GM23338 (cell line): ENCODE measurements around the gene MDM4. TPM values are rescaled to one million over a fixed set of nuclear protein-coding genes. Genes with fewer than 3 reads are reported as not detected.

ENCODE experiments used
- ATAC-seq: fragments of 200-7000 bp; cut with Tn5 transposase; 3 replicates; pipeline ENCODE4 v1.9.1; 2020
- DNase-seq: peaks from one replicate; pipeline ENCODE4 v3.0.0-alpha.2; 2015; ENCODE audit warnings: low spot score
- H2AFZ ChIP-seq: fragments of 200-600 bp; sonication (generic); 2 replicates; pipeline ENCODE4 v1.8.0; 2016; ENCODE audit warnings: antibody characterized with exemption, mild to moderate bottlenecking, moderate library complexity
- H3F3A ChIP-seq: fragments of 200-600 bp; sonication (generic); replicated peaks from 2 replicates; pipeline ENCODE4 v1.8.0; 2017; ENCODE audit warnings: antibody characterized with exemption, mixed run types, low read depth
- H3K27ac ChIP-seq: fragments of 200-600 bp; sonication (generic); 2 replicates; pipeline ENCODE4 v1.6.1; 2016; ENCODE audit warnings: low read depth
- H3K27me3 ChIP-seq: fragments of 200-600 bp; sonication (generic); 2 replicates; pipeline ENCODE4 v1.8.0; 2016; ENCODE audit warnings: mild to moderate bottlenecking, mixed run types, moderate library complexity; ENCODE audit not compliant: insufficient read depth
- H3K36me3 ChIP-seq: fragments of 200-600 bp; sonication (generic); 2 replicates; pipeline ENCODE4 v1.8.0; 2016; ENCODE audit warnings: mild to moderate bottlenecking; ENCODE audit not compliant: insufficient read depth
- H3K4me1 ChIP-seq: fragments of 200-600 bp; sonication (generic); 2 replicates; pipeline ENCODE4 v1.8.0; 2016; ENCODE audit warnings: mild to moderate bottlenecking, moderate library complexity; ENCODE audit not compliant: insufficient read depth
- H3K4me2 ChIP-seq: fragments of 200-600 bp; sonication (generic); 2 replicates; pipeline ENCODE4 v1.7.1; 2017; ENCODE audit warnings: mixed run types
- H3K4me3 ChIP-seq: fragments of 200-600 bp; sonication (generic); 2 replicates; pipeline ENCODE4 v1.6.1; 2016; ENCODE audit warnings: mixed run types
- H3K79me2 ChIP-seq: fragments of 200-600 bp; sonication (generic); replicated peaks from 2 replicates; pipeline ENCODE4 v1.8.0; 2017; ENCODE audit warnings: mild to moderate bottlenecking; ENCODE audit not compliant: insufficient read depth
- H3K9me2 ChIP-seq: fragments of 200-600 bp; sonication (generic); 2 replicates; pipeline ENCODE4 v1.8.0; 2017; ENCODE audit not compliant: insufficient read depth
- H4K20me1 ChIP-seq: fragments of 200-600 bp; sonication (generic); replicated peaks from 2 replicates; pipeline ENCODE4 v1.8.0; 2017; ENCODE audit warnings: mild to moderate bottlenecking; ENCODE audit not compliant: insufficient read depth
- H3K27ac Mint-ChIP-seq: 2 replicates; pipeline ENCODE4 v1.8.0; 2020; ENCODE audit warnings: inconsistent platforms, mild to moderate bottlenecking, moderate library complexity, mixed read lengths
- H3K27me3 Mint-ChIP-seq: 3 replicates; pipeline ENCODE4 v1.8.0; 2022; ENCODE audit warnings: low read depth, mild to moderate bottlenecking, moderate library complexity, mixed read lengths, inconsistent platforms; ENCODE audit not compliant: insufficient read depth, poor library complexity
- H3K36me3 Mint-ChIP-seq: 3 replicates; pipeline ENCODE4 v1.8.0; 2021; ENCODE audit warnings: low read depth, mild to moderate bottlenecking, inconsistent platforms, moderate library complexity, mixed read lengths
- H3K4me1 Mint-ChIP-seq: 3 replicates; pipeline ENCODE4 v1.8.0; 2020; ENCODE audit warnings: mild to moderate bottlenecking, inconsistent platforms, mixed read lengths
- H3K4me3 Mint-ChIP-seq: 3 replicates; pipeline ENCODE4 v1.8.0; 2021; ENCODE audit warnings: moderate library complexity, mild to moderate bottlenecking, inconsistent platforms, mixed read lengths
- H3K9me3 Mint-ChIP-seq: 3 replicates; pipeline ENCODE4 v1.8.0; 2020; ENCODE audit warnings: moderate library complexity, mild to moderate bottlenecking, inconsistent platforms, mixed read lengths
- CREB1 ChIP-seq: fragments of 250-450 bp; sonication (Bioruptor Pico); IDR thresholded peaks from 2 replicates; pipeline ENCODE4 v1.5.0; 2020; ENCODE audit warnings: low read depth, mild to moderate bottlenecking, moderate library complexity
- ETS1 ChIP-seq: IDR thresholded peaks from 2 replicates; pipeline ENCODE4 v1.6.1; 2016; ENCODE audit warnings: antibody characterized with exemption
- EZH2 ChIP-seq: fragments of 200-600 bp; sonication (generic); IDR thresholded peaks from one replicate; pipeline ENCODE4 v1.8.0; 2017; ENCODE audit warnings: antibody characterized with exemption, mild to moderate bottlenecking, low read depth; ENCODE audit not compliant: unreplicated experiment
- EZH2phosphoT487 ChIP-seq: fragments of 200-600 bp; sonication (generic); IDR thresholded peaks from one replicate; pipeline ENCODE4 v1.8.1; 2018; ENCODE audit warnings: antibody characterized with exemption; ENCODE audit not compliant: unreplicated experiment
- NANOG ChIP-seq: IDR thresholded peaks from 2 replicates; pipeline ENCODE4 v1.6.1; 2016; ENCODE audit warnings: antibody characterized with exemption, borderline replicate concordance
- POLR2AphosphoS5 ChIP-seq: IDR thresholded peaks from 2 replicates; pipeline ENCODE4 v1.6.1; 2016; ENCODE audit warnings: antibody characterized with exemption, low read depth
- REST ChIP-seq: IDR thresholded peaks from one replicate; pipeline ENCODE4 v1.6.1; 2018; ENCODE audit warnings: antibody characterized with exemption; ENCODE audit not compliant: unreplicated experiment
- STAT1 ChIP-seq: IDR thresholded peaks from one replicate; pipeline ENCODE4 v1.6.1; 2016; ENCODE audit warnings: antibody characterized with exemption; ENCODE audit not compliant: unreplicated experiment
- ZNF114 ChIP-seq: fragments of 250-450 bp; sonication (Bioruptor Pico); IDR thresholded peaks from 2 replicates; pipeline ENCODE4 v1.5.0; 2020; ENCODE audit warnings: mild to moderate bottlenecking, moderate library complexity
- ZNF331 ChIP-seq: fragments of 250-450 bp; sonication (Bioruptor Pico); IDR thresholded peaks from 2 replicates; pipeline ENCODE4 v1.5.0; 2020; ENCODE audit warnings: low read depth, mild to moderate bottlenecking, moderate library complexity
- ZNF462 ChIP-seq: fragments of 250-450 bp; sonication (Bioruptor Pico); IDR thresholded peaks from 2 replicates; pipeline ENCODE4 v1.5.0; 2020; ENCODE audit warnings: mild to moderate bottlenecking, moderate library complexity
- polyA plus RNA-seq: library from polyadenylated mRNA; unstranded; fragments of >200 nt; fragmentation: Nextera tagmentation; extraction: Ambion mirVana; gene quantifications from 2 replicates; pipeline ENCODE4 v1.2.1, GENCODE V29; 2016
- total RNA-seq: library from RNA; depleted of rRNA; stranded (reverse); fragments of >200 nt; shearing (Covaris generic); gene quantifications from 2 replicates; pipeline ENCODE4 v1.2.3, GENCODE V29; 2014

MDM4 gene
- total and polyA plus RNA-seq, 2 experiments from 2014 or later, result 24.8 to 56.1 TPM

- Histone ChIP-seq H3K27me3 (peaks cover 6% of the 10 kb centered on the region; the same call in 1 of the 2 replicates), H2AFZ (no peak overlapping the region), H3K27ac (no peak overlapping the region), H3F3A (no peaks in the 10 kb centered on the region; the same call in 1 of the 2 replicates), H3K36me3 (no peaks in the 10 kb centered on the region), H3K4me2 (peak overlapping the region; percentile 82), H4K20me1 (no peaks in the 10 kb centered on the region; the same call in 1 of the 2 replicates), H3K79me2 (peaks cover 26% of the 10 kb centered on the region), H3K4me3 (peak overlapping the region; percentile 99), H3K9me2 (no peaks in the 10 kb centered on the region), H3K4me1 (peaks cover 22% of the 10 kb centered on the region)
- ATAC-seq (no peak), DNase-seq (no peak)
- Mint-ChIP-seq H3K36me3 (no peaks in the 10 kb centered on the region; the same call in 2 of the 3 replicates), H3K4me1 (peaks cover 38% of the 10 kb centered on the region), H3K27ac (no peak overlapping the region), H3K27me3 (peaks cover 11% of the 10 kb centered on the region), H3K9me3 (no peaks in the 10 kb centered on the region), H3K4me3 (peak overlapping the region; percentile 87)
- TF ChIP-seq EZH2 (no peak), ZNF331 (no peak), ZNF114 (no peak), NANOG (no peak), EZH2phosphoT487 (no peak), REST (no peak), CREB1 (CRISPR knock-in tag) (no peak), ZNF462 (CRISPR knock-in tag) (no peak), STAT1 (no peak), ETS1 (no peak), POLR2AphosphoS5 (no peak)
These were observed 20.4 kb upstream of the MDM4 start for GRCh38 chr1:204495777-204496176.
